Fibroblast of villous mesenchyme (primary cell): ENCODE results near the gene GP1BA. TPM values are rescaled to one million over a fixed set of nuclear protein-coding genes. Genes with fewer than 3 reads are reported as not detected.
A peak's percentile ranks its signal among the peaks of the same experiment; 100 is the strongest.

Experiments used
- DNase-seq: peaks from one replicate; pipeline ENCODE4 v3.0.0-alpha.2; 2010; ENCODE audit warnings: low read depth
- H3K4me3 ChIP-seq: 2 replicates; pipeline ENCODE4 v1.5.1; 2011; ENCODE audit warnings: low read depth, mild to moderate bottlenecking, low read length
- CTCF ChIP-seq: IDR thresholded peaks from 2 replicates; pipeline ENCODE4 v1.5.1; 2012; ENCODE audit warnings: low read depth, mild to moderate bottlenecking, low read length; ENCODE audit not compliant: insufficient read depth
- total RNA-seq: library from RNA; depleted of rRNA; stranded (reverse); fragments of >200 nt; gene quantifications from 2 replicates; pipeline ENCODE4 v1.2.3, GENCODE V29; 2012

GP1BA gene
- total RNA-seq, 1 donor, result not detected

- peak overlapping the region; percentile 27 for H3K4me3 ChIP-seq
Observed at GRCh38 chr17:4944554-4945175, 12.6 kb downstream of the GP1BA start.

GRCh38 chr17:4945176-4945943 lies 13.3 kb downstream of the GP1BA start:
- peak overlapping the region; percentile 98 for H3K4me3 ChIP-seq
- no peak for TF ChIP-seq CTCF
- peak; percentile 89 for DNase-seq

More at GRCh38 chr17:4944554-4945175, 12.6 kb downstream of the GP1BA start:
- DNase-seq, result no peak
- no peak for TF ChIP-seq CTCF

GRCh38 chr17:4945944-4946280 lies 13.8 kb downstream of the GP1BA start:
- no peak for TF ChIP-seq CTCF
- DNase-seq, result no peak

GRCh38 chr17:4946312-4946976 lies 14.4 kb downstream of the GP1BA start:
- TF ChIP-seq CTCF, result no peak
- no peak for DNase-seq

More at GRCh38 chr17:4945944-4946280, 13.8 kb downstream of the GP1BA start:
- H3K4me3 ChIP-seq, result peak overlapping the region; percentile 98

GRCh38 chr17:4947010-4947410 lies 14.9 kb downstream of the GP1BA start:
- TF ChIP-seq CTCF, result no peak
- peak overlapping the region; percentile 98 for H3K4me3 ChIP-seq
- DNase-seq, result no peak

More at GRCh38 chr17:4946312-4946976, 14.4 kb downstream of the GP1BA start:
- peak overlapping the region; percentile 98 for H3K4me3 ChIP-seq

- no peak for TF ChIP-seq CTCF
- peak; percentile 69 for DNase-seq
- H3K4me3 ChIP-seq, result peak overlapping the region; percentile 98
Observed at GRCh38 chr17:4947411-4948165, 15.5 kb downstream of the GP1BA start.
